Measurements from ENCODE around the gene ACTL6A.

GRCh38 chr3:179589143-179589542 lies 26.4 kb downstream of the ACTL6A start:
- TF ChIP-seq BCL3 (IDR thresholded peaks at IDR 0.05) (no peak), CTCF (IDR thresholded peaks at IDR 0.05) (no peak), CHD2 (IDR thresholded peaks at IDR 0.05; ENCODE audit: low read length, partially characterized antibody) (no peak), RAD21 (conservative IDR thresholded peaks at IDR 0.05 in 1 of 2, IDR thresholded peaks at IDR 0.05 in 1 of 2) (no peak), POLR2A (IDR thresholded peaks at IDR 0.05; ENCODE audit: low read length) (no peak), MAX (IDR thresholded peaks at IDR 0.05) (no peak), EHMT2 (IDR thresholded peaks at IDR 0.05; ENCODE audit: low read depth) (no peak), REST (IDR thresholded peaks at IDR 0.05) (no peak), ZFP36 (IDR thresholded peaks at IDR 0.05; ENCODE audit: borderline replicate concordance, partially characterized antibody) (no peak), ESRRA (IDR thresholded peaks at IDR 0.05; ENCODE audit: borderline replicate concordance, low read length) (no peak), PHF8 (IDR thresholded peaks at IDR 0.05; ENCODE audit: borderline replicate concordance, low read depth) (no peak), FOSL2 (IDR thresholded peaks at IDR 0.05) (no peak), FOSL2 (CRISPR knock-in tag; IDR thresholded peaks at IDR 0.05) (no peak)

Data from A549 (cell line).